GM06990 (cell line): ENCODE measurements around the gene MSI2.

Source experiments
- DNase-seq: peaks from one replicate; pipeline ENCODE4 v3.0.0-alpha.2; 2011; ENCODE audit not compliant: insufficient read length; ENCODE audit errors: extremely low read depth
- H3K27me3 ChIP-seq: replicated peaks from 2 replicates; pipeline ENCODE4 v1.6.0; 2011; ENCODE audit warnings: low read length; ENCODE audit not compliant: control insufficient read depth, insufficient read depth
- H3K36me3 ChIP-seq: 2 replicates; pipeline ENCODE4 v1.5.1; 2011; ENCODE audit warnings: low read length; ENCODE audit not compliant: control insufficient read depth, insufficient read depth
- H3K4me3 ChIP-seq: replicated peaks from 2 replicates; pipeline ENCODE4 v1.5.1; 2011; ENCODE audit warnings: low read depth, mild to moderate bottlenecking, control low read depth, low read length
- TF ChIP-seq, protein P1 (sequence below): IDR thresholded peaks from 2 replicates; pipeline ENCODE4 v1.5.1; 2011; ENCODE audit warnings: low read length, control low read depth, mild to moderate bottlenecking, inconsistent platforms; ENCODE audit not compliant: insufficient read depth, poor library complexity, severe bottlenecking

Gene MSI2

DNA sequence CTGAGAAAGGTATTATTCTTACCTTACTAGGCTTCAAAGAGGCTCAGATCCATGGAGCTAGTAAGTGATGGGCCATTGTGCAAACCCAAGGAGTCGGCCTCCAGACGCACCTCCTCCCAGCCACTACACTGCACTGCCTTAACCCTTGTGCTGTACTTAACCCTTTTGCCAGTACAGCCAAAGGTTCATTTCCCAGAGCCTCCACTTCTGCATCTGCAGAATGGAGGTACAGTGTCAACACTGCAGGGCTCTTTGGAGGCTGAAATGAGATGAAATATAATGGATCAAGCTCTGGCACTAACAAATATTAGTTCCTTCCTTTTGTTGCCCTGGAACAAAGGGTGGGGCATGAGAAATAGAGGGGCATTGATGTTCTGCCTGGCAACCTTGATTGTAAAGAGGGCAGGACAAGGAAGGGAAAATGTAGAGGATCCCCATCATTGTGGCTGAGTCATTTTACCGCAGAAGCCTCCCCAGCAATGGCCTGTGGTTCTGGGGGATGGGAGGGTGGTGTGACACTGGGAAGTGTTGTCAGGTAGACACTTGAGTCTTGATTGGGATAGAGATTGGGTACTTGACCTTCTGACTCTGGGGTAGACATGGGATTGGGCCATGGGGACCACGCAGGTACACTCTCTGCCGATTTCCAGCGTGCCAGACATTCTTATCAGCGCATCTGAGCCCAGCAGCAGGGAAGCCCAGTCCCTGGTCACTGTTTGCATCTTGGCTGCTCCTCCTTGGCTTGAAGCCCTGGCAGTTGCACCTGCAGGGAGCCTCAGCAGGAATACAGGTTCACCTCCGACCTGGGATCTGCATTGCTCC, 84.0 kb downstream of the MSI2 start:
- TF ChIP-seq, protein P1, sequence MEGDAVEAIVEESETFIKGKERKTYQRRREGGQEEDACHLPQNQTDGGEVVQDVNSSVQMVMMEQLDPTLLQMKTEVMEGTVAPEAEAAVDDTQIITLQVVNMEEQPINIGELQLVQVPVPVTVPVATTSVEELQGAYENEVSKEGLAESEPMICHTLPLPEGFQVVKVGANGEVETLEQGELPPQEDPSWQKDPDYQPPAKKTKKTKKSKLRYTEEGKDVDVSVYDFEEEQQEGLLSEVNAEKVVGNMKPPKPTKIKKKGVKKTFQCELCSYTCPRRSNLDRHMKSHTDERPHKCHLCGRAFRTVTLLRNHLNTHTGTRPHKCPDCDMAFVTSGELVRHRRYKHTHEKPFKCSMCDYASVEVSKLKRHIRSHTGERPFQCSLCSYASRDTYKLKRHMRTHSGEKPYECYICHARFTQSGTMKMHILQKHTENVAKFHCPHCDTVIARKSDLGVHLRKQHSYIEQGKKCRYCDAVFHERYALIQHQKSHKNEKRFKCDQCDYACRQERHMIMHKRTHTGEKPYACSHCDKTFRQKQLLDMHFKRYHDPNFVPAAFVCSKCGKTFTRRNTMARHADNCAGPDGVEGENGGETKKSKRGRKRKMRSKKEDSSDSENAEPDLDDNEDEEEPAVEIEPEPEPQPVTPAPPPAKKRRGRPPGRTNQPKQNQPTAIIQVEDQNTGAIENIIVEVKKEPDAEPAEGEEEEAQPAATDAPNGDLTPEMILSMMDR: no peak
- Histone ChIP-seq H3K4me3 (no peak overlapping the region), H3K27me3 (no peaks in the 10 kb centered on the region), H3K36me3 (peaks cover 3% of the 10 kb centered on the region; the same call in 1 of the 2 replicates)
- no peak for DNase-seq

DNA sequence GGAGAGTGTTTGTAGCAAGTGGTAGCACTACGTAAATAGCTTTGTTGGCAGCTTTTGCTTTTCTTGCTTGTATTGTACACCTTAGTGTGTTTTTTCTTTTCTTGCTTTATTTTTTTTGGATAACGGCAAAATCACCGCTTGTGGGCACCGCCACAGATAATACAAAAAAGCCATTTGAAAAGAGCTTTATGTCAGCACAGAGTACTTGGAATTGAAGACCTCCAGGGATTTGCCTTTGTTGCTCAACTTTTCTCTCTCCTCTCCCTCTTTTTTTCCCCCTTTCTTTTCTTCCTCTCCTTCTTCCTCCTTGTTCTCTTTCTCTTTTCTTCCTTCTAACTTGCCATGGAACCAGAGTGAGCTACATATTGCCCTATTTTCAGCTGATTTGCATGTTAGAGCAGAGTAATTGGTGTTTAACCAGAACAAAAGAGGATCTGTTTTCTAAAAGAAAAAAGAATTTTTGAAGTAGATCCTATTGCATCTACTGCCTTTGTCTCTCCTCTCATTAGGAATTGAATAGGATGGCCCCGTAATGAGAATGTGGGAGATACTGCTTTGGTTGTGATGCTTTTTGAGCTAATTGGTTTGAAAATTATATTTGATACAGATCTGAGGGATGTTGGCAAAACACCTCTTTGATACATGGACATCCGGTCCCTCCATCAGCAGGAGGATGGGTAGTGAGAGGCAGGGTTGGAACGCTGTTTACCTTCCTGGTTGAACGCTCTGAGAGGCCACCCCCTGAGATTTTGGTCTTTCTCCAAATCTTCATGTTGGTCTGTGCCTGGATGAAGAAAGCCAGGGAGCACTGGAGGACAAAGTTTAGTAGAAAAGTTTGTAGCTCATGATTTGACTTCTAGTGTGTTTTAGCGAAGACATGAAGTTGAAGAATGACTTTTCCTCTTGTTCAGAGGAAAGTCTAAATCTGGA, 85.6 kb downstream of the MSI2 start:
- no peak for DNase-seq
- Histone ChIP-seq H3K4me3 (no peak overlapping the region), H3K36me3 (peaks cover 3% of the 10 kb centered on the region; the same call in 1 of the 2 replicates), H3K27me3 (no peaks in the 10 kb centered on the region)
- TF ChIP-seq, protein P1: no peak

DNA sequence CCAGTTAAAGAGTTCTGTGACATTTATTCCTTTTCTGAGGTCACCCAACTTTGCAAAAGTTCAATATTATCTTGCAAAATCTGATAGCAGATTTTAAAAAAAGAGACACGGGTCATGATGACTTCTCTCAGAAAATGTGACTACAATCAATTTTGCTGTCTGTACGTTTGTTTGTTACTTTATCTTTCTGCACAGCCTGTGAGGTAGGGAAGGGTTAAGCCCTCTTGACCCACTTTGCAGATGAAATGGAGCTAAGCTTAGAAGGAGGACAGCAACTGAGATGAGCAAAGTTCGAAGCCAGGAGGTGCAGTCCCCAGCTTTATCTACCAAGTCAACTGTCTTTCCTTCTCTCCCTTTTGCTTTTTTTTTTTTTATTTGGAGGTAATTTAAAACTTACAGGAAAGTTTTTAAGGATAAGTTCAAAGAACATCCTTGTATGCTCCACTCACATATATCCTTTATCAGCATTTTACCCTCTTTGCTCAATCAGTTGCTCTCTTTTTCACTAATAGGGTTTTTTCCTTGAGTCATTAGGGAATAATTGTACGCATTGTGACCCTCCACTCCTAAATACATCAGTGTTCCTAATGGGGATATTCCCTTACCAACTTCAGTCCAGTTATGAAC, 86.8 kb downstream of the MSI2 start:
- Histone ChIP-seq H3K27me3 (no peaks in the 10 kb centered on the region), H3K36me3 (peaks cover 9% of the 10 kb centered on the region), H3K4me3 (no peak overlapping the region)
- TF ChIP-seq, protein P1: no peak
- DNase-seq: no peak

DNA sequence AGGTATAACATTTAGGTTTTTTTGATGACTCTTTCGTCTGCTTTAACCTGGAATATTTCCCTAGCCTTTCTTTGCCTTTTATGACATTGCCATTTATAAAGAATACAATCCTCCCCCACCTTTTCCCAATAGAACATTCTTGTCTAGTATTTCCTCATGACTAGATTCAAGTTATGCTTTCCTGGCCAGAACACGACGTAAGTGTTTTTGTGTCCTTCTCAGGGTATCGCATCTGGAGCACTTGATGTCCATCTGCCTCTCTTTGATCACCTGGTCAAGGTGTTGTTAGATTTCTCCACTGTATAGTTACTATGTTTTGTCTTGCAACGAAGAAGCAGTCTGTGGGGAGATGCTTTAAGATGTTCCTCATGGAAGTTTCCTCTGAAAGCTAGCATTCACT, 87.4 kb downstream of the MSI2 start:
- TF ChIP-seq, protein P1: no peak
- peaks cover 11% of the 10 kb centered on the region for H3K36me3 ChIP-seq

DNA sequence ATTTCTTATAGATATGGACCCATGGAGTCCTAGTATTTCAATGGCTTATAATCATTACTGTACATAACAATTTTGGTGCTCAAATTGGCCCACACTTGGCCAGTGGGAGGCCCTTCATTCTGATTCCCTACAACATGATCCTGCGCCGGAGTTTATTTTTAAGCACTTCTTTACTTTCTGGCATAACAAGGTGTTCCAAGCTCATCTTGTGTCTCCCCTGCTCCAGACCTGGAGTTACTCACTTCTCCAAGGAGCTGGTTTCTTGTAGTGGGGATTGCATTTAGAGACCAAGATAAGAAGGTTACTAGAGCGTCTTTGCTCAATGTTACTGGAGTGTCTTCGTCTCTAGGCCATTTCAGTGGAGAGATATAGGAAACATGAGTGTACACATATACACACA, 87.9 kb downstream of the MSI2 start:
- TF ChIP-seq, protein P1: no peak
- Histone ChIP-seq H3K27me3 (no peaks in the 10 kb centered on the region), H3K36me3 (peaks cover 11% of the 10 kb centered on the region), H3K4me3 (no peak overlapping the region)
- DNase-seq: no peak

More for the DNA sequence above, 87.4 kb downstream of the MSI2 start:
- Histone ChIP-seq H3K27me3 (no peaks in the 10 kb centered on the region), H3K4me3 (no peak overlapping the region)
- no peak for DNase-seq
